Measurements from ENCODE around the gene CIAO3.
"Not testable (repeated sequence)": the region's sequence is repeated elsewhere in the genome, so short reads cannot be mapped to it uniquely, and the experiment has no call there.

CIAO3 gene

GRCh38 chr16:750485-750884, 9.7 kb upstream of the CIAO3 start:
- DNase-seq: no peak
- H3K4me1 ChIP-seq: no peaks in the 10 kb centered on the region
- H3K27me3 ChIP-seq: no peaks in the 10 kb centered on the region
- no peaks in the 10 kb centered on the region for H3K36me3 ChIP-seq
- H3K4me3 ChIP-seq (ENCODE audit: low read depth, low read length): no peak overlapping the region
- TF ChIP-seq CTCF (IDR thresholded peaks at IDR 0.05; ENCODE audit: low read depth, low read length): no peak
- no peaks in the 10 kb centered on the region for H3K9me3 ChIP-seq

GRCh38 chr16:749010-749409, 8.2 kb upstream of the CIAO3 start:
- H3K36me3 ChIP-seq: no peaks in the 10 kb centered on the region
- no peak for TF ChIP-seq CTCF (IDR thresholded peaks at IDR 0.05; ENCODE audit: low read depth, low read length)
- no peaks in the 10 kb centered on the region for H3K4me1 ChIP-seq
- H3K27me3 ChIP-seq: no peaks in the 10 kb centered on the region
- no peak overlapping the region for H3K4me3 ChIP-seq (ENCODE audit: low read depth, low read length)
- H3K9me3 ChIP-seq: no peaks in the 10 kb centered on the region
- no peak for DNase-seq

GRCh38 chr16:747978-748746, 7.4 kb upstream of the CIAO3 start:
- no peaks in the 10 kb centered on the region for H3K4me1 ChIP-seq
- no peak for DNase-seq
- H3K27me3 ChIP-seq: no peaks in the 10 kb centered on the region
- no peaks in the 10 kb centered on the region for H3K9me3 ChIP-seq
- no peaks in the 10 kb centered on the region for H3K36me3 ChIP-seq
- no peak overlapping the region for H3K4me3 ChIP-seq (ENCODE audit: low read depth, low read length)
- no peak for TF ChIP-seq CTCF (IDR thresholded peaks at IDR 0.05; ENCODE audit: low read depth, low read length)

- Histone ChIP-seq H3K27me3 (no peaks in the 10 kb centered on the region), H3K9me3 (no peaks in the 10 kb centered on the region), H3K4me1 (no peaks in the 10 kb centered on the region), H3K36me3 (no peaks in the 10 kb centered on the region), H3K4me3 (ENCODE audit: low read depth, low read length) (no peak overlapping the region)
- no peak for TF ChIP-seq CTCF (IDR thresholded peaks at IDR 0.05; ENCODE audit: low read depth, low read length)
- no peak for DNase-seq
These were observed 5.8 kb upstream of the CIAO3 start for GRCh38 chr16:746637-747036.

GRCh38 chr16:745739-746138, 4.9 kb upstream of the CIAO3 start:
- H3K4me3 ChIP-seq (ENCODE audit: low read depth, low read length): no peak overlapping the region
- no peaks in the 10 kb centered on the region for H3K9me3 ChIP-seq
- peak; percentile 46 for TF ChIP-seq CTCF (IDR thresholded peaks at IDR 0.05; ENCODE audit: low read depth, low read length)
- H3K27me3 ChIP-seq: no peaks in the 10 kb centered on the region
- DNase-seq: peak; percentile 70
- H3K36me3 ChIP-seq: no peaks in the 10 kb centered on the region
- no peaks in the 10 kb centered on the region for H3K4me1 ChIP-seq

GRCh38 chr16:743794-744500, 3.1 kb upstream of the CIAO3 start:
- peaks cover 8% of the 10 kb centered on the region for H3K36me3 ChIP-seq
- no peaks in the 10 kb centered on the region for H3K9me3 ChIP-seq
- TF ChIP-seq CTCF (IDR thresholded peaks at IDR 0.05; ENCODE audit: low read depth, low read length): peak; percentile 40
- H3K27me3 ChIP-seq: no peaks in the 10 kb centered on the region
- no peaks in the 10 kb centered on the region; the same call in 1 of the 2 replicates for H3K4me1 ChIP-seq
- DNase-seq: peak; percentile 41
- H3K4me3 ChIP-seq (ENCODE audit: low read depth, low read length): no peak overlapping the region

- H3K4me3 ChIP-seq (ENCODE audit: low read depth, low read length); H3K27me3 ChIP-seq; DNase-seq; H3K9me3 ChIP-seq; H3K4me1 ChIP-seq: not testable (repeated sequence)
- peaks cover 11% of the 10 kb centered on the region for H3K36me3 ChIP-seq
These were observed 2.1 kb upstream of the CIAO3 start for GRCh38 chr16:742894-743293.

Data from BE2C (cell line).